ENCODE measurements around the gene BNIP3.

DNA sequence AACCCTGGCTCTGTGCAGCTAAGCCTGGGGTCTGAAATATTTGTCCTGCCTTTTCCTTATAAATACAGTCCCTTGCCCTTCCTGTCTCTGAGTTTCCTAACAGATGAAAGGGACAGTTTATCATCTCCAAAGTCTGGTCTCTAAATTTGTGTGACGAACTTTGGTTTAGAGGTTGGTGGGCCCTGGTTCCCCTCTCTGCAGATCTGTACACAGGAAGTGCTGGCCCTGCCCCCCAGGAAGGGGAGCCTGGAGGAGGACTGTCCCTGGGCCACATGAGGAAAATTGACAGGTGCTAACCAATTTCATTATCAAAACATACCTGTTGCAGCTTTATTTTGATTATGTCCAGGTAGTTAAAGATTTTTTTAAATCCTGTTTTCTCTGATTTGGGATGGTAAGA is 46.5 kb downstream of the BNIP3 start:
- TF ChIP-seq SIN3A (IDR thresholded peaks at IDR 0.05; ENCODE audit: borderline replicate concordance, insufficient read depth, low read length), result no peak
- no peak for TF ChIP-seq POLR2AphosphoS5 (IDR thresholded peaks at IDR 0.05; ENCODE audit: low read depth, low read length)
- TF ChIP-seq, protein P1, sequence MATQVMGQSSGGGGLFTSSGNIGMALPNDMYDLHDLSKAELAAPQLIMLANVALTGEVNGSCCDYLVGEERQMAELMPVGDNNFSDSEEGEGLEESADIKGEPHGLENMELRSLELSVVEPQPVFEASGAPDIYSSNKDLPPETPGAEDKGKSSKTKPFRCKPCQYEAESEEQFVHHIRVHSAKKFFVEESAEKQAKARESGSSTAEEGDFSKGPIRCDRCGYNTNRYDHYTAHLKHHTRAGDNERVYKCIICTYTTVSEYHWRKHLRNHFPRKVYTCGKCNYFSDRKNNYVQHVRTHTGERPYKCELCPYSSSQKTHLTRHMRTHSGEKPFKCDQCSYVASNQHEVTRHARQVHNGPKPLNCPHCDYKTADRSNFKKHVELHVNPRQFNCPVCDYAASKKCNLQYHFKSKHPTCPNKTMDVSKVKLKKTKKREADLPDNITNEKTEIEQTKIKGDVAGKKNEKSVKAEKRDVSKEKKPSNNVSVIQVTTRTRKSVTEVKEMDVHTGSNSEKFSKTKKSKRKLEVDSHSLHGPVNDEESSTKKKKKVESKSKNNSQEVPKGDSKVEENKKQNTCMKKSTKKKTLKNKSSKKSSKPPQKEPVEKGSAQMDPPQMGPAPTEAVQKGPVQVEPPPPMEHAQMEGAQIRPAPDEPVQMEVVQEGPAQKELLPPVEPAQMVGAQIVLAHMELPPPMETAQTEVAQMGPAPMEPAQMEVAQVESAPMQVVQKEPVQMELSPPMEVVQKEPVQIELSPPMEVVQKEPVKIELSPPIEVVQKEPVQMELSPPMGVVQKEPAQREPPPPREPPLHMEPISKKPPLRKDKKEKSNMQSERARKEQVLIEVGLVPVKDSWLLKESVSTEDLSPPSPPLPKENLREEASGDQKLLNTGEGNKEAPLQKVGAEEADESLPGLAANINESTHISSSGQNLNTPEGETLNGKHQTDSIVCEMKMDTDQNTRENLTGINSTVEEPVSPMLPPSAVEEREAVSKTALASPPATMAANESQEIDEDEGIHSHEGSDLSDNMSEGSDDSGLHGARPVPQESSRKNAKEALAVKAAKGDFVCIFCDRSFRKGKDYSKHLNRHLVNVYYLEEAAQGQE (IDR thresholded peaks at IDR 0.05; ENCODE audit: insufficient read depth in 1 of 2, low read depth in 2 of 2, low read length in 2 of 2), result no peak

Measured in PFSK-1 (cell line).